Measurements from ENCODE around the gene MAK. TPM values are rescaled to one million over a fixed set of nuclear protein-coding genes. Genes with fewer than 3 reads are reported as not detected.

MAK gene
- total and polyA plus RNA-seq, 2 of the 13 experiments (the other 11 are each of a cell fraction or from before 2014, with no cell fraction given) = 0.04 TPM; not detected in 1

DNA sequence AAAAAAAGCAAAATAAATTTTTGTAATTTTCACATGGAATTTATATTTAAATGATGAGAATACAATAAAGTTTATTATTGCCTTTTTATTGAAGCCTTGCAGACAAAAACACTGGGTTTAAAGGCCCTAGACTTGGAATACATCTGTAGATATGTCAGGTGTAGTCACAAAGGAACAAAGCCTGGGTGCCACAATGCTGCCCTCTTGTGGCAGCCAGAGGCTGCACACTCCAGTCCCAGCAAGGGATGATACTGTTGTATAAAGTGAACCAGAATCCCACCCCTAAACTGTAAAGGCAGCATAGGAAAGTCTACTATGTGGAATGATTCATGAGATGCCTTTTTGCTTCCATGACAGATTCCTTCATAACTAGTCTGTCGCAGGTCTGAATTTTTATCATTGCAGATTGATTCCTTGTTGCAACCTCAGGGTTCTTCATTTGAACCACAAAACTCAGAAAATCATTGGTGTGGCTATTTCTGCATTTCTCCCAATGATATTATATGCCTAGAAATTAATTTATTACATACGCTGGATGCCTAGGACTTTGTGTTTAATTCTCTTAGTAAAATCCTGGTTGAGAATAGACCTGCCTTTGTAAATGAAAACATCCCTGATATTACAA, 37.0 kb downstream of the MAK start (continued):
- TF ChIP-seq, protein P1, sequence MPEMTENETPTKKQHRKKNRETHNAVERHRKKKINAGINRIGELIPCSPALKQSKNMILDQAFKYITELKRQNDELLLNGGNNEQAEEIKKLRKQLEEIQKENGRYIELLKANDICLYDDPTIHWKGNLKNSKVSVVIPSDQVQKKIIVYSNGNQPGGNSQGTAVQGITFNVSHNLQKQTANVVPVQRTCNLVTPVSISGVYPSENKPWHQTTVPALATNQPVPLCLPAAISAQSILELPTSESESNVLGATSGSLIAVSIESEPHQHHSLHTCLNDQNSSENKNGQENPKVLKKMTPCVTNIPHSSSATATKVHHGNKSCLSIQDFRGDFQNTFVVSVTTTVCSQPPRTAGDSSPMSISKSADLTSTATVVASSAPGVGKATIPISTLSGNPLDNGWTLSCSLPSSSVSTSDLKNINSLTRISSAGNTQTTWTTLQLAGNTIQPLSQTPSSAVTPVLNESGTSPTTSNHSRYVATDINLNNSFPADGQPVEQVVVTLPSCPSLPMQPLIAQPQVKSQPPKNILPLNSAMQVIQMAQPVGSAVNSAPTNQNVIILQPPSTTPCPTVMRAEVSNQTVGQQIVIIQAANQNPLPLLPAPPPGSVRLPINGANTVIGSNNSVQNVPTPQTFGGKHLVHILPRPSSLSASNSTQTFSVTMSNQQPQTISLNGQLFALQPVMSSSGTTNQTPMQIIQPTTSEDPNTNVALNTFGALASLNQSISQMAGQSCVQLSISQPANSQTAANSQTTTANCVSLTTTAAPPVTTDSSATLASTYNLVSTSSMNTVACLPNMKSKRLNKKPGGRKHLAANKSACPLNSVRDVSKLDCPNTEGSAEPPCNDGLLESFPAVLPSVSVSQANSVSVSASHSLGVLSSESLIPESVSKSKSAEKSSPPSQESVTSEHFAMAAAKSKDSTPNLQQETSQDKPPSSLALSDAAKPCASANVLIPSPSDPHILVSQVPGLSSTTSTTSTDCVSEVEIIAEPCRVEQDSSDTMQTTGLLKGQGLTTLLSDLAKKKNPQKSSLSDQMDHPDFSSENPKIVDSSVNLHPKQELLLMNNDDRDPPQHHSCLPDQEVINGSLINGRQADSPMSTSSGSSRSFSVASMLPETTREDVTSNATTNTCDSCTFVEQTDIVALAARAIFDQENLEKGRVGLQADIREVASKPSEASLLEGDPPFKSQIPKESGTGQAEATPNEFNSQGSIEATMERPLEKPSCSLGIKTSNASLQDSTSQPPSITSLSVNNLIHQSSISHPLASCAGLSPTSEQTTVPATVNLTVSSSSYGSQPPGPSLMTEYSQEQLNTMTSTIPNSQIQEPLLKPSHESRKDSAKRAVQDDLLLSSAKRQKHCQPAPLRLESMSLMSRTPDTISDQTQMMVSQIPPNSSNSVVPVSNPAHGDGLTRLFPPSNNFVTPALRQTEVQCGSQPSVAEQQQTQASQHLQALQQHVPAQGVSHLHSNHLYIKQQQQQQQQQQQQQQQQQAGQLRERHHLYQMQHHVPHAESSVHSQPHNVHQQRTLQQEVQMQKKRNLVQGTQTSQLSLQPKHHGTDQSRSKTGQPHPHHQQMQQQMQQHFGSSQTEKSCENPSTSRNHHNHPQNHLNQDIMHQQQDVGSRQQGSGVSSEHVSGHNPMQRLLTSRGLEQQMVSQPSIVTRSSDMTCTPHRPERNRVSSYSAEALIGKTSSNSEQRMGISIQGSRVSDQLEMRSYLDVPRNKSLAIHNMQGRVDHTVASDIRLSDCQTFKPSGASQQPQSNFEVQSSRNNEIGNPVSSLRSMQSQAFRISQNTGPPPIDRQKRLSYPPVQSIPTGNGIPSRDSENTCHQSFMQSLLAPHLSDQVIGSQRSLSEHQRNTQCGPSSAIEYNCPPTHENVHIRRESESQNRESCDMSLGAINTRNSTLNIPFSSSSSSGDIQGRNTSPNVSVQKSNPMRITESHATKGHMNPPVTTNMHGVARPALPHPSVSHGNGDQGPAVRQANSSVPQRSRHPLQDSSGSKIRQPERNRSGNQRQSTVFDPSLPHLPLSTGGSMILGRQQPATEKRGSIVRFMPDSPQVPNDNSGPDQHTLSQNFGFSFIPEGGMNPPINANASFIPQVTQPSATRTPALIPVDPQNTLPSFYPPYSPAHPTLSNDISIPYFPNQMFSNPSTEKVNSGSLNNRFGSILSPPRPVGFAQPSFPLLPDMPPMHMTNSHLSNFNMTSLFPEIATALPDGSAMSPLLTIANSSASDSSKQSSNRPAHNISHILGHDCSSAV (CRISPR knock-in tag; IDR thresholded peaks at IDR 0.05; ENCODE audit: borderline replicate concordance) = no peak
- TF ChIP-seq KDM2A (CRISPR knock-in tag; IDR thresholded peaks at IDR 0.05; ENCODE audit: borderline replicate concordance, low read depth) (peak; percentile 56; the same call in 1 of the 2 replicates), REL (CRISPR knock-in tag; conservative IDR thresholded peaks at IDR 0.05) (no peak), SKI (IDR thresholded peaks at IDR 0.05; ENCODE audit: partially characterized antibody) (no peak), SIX4 (CRISPR knock-in tag; IDR thresholded peaks at IDR 0.05) (no peak), SETDB1 (CRISPR knock-in tag; IDR thresholded peaks at IDR 0.05; ENCODE audit: borderline replicate concordance) (no peak), ZNF274 (CRISPR knock-in tag; IDR thresholded peaks at IDR 0.05) (no peak), ZNF781 (CRISPR knock-in tag; IDR thresholded peaks at IDR 0.05; ENCODE audit: borderline replicate concordance, not compliant biosample characterization) (no peak), EZH2 (conservative IDR thresholded peaks at IDR 0.05; ENCODE audit: low read depth, low read length) (no peak), KDM4B (CRISPR knock-in tag; IDR thresholded peaks at IDR 0.05) (no peak), ZNF549 (CRISPR knock-in tag; IDR thresholded peaks at IDR 0.05) (no peak), ZNF24 (IDR thresholded peaks at IDR 0.05) (no peak)
- TF ChIP-seq, protein P2, sequence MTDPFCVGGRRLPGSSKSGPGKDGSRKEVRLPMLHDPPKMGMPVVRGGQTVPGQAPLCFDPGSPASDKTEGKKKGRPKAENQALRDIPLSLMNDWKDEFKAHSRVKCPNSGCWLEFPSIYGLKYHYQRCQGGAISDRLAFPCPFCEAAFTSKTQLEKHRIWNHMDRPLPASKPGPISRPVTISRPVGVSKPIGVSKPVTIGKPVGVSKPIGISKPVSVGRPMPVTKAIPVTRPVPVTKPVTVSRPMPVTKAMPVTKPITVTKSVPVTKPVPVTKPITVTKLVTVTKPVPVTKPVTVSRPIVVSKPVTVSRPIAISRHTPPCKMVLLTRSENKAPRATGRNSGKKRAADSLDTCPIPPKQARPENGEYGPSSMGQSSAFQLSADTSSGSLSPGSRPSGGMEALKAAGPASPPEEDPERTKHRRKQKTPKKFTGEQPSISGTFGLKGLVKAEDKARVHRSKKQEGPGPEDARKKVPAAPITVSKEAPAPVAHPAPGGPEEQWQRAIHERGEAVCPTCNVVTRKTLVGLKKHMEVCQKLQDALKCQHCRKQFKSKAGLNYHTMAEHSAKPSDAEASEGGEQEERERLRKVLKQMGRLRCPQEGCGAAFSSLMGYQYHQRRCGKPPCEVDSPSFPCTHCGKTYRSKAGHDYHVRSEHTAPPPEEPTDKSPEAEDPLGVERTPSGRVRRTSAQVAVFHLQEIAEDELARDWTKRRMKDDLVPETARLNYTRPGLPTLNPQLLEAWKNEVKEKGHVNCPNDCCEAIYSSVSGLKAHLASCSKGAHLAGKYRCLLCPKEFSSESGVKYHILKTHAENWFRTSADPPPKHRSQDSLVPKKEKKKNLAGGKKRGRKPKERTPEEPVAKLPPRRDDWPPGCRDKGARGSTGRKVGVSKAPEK (CRISPR knock-in tag; IDR thresholded peaks at IDR 0.05; ENCODE audit: borderline replicate concordance) = no peak
- TF ChIP-seq, protein P3, sequence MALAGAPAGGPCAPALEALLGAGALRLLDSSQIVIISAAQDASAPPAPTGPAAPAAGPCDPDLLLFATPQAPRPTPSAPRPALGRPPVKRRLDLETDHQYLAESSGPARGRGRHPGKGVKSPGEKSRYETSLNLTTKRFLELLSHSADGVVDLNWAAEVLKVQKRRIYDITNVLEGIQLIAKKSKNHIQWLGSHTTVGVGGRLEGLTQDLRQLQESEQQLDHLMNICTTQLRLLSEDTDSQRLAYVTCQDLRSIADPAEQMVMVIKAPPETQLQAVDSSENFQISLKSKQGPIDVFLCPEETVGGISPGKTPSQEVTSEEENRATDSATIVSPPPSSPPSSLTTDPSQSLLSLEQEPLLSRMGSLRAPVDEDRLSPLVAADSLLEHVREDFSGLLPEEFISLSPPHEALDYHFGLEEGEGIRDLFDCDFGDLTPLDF (CRISPR knock-in tag; IDR thresholded peaks at IDR 0.05) = no peak
- TF ChIP-seq, protein P4, sequence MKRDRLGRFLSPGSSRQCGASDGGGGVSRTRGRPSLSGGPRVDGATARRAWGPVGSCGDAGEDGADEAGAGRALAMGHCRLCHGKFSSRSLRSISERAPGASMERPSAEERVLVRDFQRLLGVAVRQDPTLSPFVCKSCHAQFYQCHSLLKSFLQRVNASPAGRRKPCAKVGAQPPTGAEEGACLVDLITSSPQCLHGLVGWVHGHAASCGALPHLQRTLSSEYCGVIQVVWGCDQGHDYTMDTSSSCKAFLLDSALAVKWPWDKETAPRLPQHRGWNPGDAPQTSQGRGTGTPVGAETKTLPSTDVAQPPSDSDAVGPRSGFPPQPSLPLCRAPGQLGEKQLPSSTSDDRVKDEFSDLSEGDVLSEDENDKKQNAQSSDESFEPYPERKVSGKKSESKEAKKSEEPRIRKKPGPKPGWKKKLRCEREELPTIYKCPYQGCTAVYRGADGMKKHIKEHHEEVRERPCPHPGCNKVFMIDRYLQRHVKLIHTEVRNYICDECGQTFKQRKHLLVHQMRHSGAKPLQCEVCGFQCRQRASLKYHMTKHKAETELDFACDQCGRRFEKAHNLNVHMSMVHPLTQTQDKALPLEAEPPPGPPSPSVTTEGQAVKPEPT (CRISPR knock-in tag; IDR thresholded peaks at IDR 0.05; ENCODE audit: low read depth) = no peak
